GM19328 (cell line): ENCODE results near the gene APBB1.
"Not testable (repeated sequence)": the region's sequence is repeated elsewhere in the genome, so short reads cannot be mapped to it uniquely, and the experiment has no call there.

Source experiments
- ATAC-seq: cut with Tn5 transposase; IDR thresholded peaks from one replicate; pipeline ENCODE4 v1.9.1; 2021; ENCODE audit warnings: mild to moderate bottlenecking, moderate library complexity; ENCODE audit not compliant: unreplicated experiment

APBB1 gene

DNA sequence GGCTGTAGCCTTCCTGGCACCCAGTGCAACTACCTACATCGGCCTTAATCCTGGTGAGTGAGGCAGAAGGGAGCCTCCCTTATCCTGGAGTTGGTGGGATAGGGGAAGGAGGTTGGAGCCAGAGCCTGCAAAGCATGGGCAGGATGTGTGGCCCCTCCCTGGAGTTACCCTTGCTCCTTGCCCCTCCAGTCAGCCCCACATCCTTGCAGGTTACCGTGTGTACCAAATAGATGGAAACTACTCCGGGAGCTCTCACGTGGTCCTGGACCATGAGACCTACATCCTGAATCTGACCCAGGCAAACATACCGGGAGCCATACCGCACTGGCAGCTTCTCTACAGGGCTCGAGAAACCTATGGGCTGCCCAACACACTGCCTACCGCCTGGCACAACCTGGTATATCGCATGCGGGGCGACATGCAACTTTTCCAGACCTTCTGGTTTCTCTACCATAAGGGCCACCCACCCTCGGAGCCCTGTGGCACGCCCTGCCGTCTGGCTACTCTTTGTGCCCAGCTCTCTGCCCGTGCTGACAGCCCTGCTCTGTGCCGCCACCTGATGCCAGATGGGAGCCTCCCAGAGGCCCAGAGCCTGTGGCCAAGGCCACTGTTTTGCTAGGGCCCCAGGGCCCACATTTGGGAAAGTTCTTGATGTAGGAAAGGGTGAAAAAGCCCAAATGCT is 24.8 kb downstream of the APBB1 start:
- ATAC-seq = no peak

DNA sequence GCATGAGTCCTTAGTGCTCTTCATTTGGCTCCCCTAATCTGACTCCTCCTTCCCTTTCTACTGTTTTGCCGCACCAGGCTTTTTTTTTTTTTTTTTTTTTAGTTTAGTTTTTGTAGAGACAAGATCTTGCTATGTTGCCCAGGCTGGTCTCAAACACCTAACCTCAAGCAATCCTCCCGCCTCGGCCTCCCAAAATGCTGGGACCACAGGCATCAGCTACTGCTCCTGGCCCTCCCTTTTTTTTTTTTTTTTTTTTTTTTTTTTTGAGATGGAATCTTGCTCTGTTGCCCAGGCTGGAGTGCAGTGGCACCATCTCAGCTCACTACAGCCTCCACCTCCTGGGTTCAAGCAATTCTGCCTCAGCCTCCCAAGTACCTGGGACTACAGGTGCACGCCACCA is 26.6 kb downstream of the APBB1 start:
- ATAC-seq = not testable (repeated sequence)

DNA sequence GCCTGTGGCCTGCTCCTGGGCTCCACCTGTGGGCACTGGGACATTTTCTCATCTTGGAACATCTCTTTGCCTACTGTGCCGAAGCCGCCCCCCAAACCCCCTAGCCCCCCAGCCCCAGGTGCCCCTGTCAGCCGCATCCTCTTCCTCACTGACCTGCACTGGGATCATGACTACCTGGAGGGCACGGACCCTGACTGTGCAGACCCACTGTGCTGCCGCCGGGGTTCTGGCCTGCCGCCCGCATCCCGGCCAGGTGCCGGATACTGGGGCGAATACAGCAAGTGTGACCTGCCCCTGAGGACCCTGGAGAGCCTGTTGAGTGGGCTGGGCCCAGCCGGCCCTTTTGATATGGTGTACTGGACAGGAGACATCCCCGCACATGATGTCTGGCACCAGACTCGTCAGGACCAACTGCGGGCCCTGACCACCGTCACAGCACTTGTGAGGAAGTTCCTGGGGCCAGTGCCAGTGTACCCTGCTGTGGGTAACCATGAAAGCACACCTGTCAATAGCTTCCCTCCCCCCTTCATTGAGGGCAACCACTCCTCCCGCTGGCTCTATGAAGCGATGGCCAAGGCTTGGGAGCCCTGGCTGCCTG is 27.3 kb downstream of the APBB1 start:
- ATAC-seq = no peak

DNA sequence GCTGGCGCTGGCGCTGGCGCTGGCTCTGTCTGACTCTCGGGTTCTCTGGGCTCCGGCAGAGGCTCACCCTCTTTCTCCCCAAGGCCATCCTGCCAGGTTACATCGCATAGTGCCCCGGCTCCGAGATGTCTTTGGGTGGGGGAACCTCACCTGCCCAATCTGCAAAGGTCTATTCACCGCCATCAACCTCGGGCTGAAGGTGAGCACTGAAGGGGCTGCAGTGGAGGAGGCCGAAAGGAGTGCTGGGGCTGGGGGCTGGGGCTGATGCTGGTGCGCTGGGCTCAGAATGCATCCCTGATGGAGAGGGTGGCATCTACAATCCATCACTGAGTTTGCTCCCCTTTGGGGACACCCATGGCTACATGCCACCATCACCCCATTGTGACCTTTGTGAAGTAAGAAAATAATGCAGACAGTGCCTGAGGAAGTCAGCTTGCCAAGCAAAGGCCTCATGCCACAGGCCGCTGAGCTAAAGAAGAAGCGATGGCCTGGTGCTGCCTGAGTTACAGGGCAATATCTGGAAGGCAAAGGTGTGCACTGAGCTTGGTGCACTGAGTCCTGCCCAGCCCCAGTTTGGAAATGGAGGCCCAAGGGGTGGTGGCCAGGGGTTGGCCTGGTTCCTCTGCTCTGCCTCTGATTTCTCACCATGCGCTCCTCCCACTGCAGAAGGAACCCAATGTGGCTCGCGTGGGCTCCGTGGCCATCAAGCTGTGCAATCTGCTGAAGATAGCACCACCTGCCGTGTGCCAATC is 28.0 kb downstream of the APBB1 start:
- no peak for ATAC-seq

DNA sequence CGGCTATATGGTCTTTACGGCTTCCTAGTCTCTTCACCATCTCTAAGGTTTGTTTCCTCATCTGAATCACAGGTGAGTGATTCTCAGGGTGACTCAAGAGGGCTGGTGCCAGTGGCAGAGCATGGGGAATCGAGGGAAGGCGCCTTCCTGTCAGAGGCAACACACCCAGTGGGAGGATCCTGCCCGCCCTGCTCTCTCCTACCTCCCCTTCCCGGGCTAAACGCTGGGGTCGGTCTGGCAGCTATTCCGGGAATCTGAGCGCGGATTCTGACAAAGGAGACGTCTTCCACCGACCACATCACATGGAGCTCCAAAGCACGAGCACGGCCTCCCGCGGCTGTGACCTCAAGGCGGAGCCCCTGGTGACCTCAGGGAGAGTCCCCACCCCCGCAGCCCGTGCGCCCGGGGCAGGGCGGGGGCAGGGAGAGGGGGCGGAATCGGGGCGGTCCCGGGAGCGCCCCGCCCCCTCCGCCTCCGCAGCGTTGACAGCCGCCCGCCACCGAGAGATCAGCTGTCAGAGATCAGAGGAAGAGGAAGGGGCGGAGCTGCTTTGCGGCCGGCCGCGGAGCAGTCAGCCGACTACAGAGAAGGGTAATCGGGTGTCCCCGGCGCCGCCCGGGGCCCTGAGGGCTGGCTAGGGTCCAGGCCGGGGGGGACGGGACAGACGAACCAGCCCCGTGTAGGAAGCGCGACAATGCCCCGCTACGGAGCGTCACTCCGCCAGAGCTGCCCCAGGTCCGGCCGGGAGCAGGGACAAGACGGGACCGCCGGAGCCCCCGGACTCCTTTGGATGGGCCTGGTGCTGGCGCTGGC is 28.8 kb downstream of the APBB1 start, which contains the start of gene SMPD1:
TSS of gene SMPD1 (plus strand) at position 570 of the 813 bp plus-strand sequence. CDS start at position 695, 125 bp downstream.
- peak; percentile 98 for ATAC-seq

DNA sequence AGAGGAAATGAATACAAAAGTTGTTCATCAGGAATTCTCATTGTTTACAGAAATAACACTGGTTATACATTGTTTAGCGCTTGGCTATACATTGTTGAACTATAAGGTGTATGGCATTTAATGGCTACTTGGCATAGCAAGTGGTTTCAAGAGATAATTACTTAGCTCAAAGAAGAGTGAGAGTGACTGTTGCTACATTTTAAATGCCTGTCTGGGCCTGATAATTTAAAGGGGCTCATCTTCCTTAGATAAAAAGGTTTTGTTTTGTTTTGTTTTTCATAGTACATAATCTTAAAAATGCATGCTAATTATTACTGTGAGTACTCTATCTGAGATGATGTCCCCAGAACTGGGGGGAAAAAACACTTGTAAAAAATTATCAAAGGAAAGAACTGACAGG is 30.1 kb downstream of the APBB1 start:
- ATAC-seq = no peak

DNA sequence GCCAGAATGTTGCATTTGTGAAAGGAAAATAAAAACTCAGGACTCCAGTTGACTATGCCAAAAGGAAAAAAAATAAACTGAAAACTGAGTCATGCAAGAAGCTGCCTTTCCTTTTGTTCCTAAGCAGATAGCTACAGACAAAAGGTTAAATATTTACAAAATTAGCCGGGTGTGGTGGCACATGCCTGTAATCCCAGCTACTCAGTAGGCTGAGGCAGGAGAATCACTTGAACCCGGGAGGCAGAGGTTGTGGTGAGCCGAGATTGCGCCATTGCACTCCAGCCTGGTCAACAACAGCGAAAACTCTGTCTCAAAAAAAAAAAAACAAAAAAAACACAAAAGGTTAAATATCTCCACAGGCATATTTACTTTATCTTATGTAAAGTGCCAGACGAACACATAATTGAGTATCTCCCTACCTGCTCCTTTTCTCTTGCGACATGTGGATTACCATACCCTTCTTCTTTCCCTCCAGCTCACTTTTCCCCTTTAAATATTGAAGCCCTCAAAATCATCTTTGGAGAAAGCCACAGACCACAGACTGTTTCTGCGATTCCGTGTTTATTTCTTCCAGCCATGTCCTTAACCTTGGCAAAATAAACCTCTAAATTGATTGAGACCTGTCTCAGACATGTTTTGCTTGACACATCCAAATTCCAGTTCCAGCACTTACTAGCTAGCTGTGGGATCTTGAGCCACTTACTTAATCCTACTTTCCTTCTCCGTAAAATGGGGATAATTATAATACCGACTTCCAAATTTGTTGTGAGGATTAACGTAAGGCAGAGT is 30.9 kb downstream of the APBB1 start:
- no peak for ATAC-seq

DNA sequence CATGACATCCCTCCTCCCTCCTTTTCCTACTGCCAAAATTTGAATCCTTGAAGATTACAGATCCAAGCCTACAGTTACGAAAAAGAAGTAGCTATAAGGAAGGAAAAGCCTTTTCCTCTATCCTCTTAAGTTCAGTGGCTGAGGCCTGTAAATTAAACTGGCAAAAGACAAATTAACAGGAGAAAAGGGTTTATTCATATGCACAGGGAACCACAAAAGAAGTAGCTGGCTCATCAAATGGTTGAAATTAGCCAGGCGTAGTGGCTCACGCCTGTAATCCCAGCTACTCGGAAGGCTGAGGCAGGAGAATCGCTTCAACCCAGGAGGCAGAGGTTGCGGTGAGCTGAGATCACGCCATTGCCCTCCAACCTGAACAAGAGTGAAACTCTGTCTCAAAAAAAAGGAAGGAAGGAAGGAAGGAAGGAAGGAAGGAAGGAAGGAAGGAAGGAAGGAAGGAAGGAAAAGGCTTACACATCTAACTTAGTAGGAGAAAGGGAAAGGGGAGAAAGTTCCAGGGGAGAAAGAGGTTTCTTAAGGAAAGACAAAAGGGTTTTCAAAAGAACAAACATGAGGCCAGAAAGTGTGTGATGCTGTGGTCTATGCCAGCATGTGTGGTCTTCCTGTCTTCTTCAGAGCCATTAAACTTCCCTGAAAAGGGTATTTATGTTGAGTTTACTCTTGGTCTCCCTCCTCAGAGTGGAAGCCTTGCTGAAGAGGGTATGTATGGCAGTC is 33.7 kb downstream of the APBB1 start:
- no peak for ATAC-seq

DNA sequence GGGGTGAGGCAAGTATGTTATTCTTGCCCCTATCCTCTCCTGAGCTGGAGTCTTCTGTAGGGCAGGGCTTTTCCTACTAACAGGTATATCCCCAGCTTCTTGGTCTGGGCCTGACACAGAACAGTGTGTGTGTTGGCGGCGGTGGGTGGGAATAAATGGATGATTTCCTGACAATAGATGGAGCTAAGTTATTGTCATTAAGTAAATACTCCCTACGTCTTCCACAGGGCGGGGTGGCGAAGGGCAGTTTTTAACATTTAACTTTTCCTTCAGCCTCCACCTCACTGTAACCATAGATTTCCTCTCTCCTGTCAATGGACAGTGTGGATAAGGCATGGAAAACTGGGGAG is 40.3 kb downstream of the APBB1 start:
- no peak for ATAC-seq

DNA sequence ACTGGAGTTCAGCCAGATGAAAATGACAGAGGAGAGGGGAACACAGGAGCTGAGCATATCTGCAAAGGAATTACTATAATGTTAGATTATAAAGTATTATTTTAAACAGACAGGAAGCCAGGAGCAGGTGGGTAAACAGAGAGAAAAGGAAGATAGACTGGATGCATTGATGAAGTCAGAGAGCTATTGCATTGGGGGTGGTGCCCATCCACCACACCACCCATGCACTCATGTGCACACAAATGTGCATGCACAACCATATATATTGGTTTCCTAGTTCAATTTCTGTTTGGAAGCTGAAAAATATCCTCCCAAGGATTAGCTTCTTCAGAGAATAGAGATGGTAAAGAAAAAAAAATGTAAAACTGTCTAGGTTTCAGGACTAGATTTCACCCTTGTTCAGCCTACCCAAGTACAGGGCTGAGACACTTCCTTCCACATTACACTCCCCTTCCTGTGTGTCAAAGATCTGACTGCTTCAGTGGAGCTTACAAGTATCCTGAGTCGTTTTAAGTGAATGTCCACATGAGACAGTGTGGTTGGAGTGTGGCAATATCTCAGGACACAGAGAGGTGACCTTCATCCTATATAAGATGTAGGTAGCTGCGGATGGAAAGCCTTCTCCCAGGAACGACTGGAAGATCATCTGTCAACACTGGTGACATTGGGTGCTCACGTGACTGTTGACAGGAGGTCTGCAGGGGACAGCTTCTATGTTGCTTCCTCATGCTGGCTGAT is 40.8 kb downstream of the APBB1 start:
- no peak for ATAC-seq

DNA sequence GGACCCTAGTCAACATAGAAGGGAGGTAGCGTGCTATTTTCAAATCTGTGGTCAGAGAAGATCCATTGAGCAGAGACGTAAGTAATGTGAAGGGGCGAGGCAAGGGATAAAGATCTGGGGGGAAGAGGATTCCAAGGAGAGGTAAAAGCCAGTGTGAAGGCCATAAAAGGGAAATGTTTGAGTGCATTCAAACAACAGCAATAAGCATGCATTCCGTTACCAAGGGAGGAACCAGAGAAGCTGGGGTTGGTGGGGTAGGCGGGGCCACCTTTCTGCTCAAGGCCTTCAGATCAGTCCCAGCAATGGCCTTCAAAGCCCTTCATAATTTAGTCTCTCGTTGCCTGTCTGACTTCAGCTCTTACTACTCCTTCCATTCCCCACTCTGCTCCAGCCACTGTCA is 47.1 kb downstream of the APBB1 start:
- ATAC-seq = no peak

DNA sequence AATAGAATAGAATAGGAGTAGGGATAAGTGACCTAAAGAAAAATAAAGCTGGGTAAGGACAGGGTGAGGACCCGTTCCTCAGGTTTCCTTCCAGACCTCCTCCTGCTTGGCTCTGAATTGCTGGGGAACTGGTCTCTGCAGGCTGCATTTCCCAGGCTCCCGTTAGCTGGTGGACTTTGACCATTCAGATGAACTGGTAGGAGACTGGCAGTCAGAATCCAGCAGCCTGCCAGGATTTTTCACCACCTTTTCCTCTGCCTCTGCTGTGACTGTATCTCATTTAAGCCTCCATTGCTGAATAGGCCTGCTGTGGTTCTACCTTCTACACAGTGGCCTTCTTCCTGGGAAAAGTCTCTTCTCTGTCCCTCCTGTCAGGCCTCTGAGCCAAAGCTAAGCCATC is 53.2 kb downstream of the APBB1 start:
- no peak for ATAC-seq

DNA sequence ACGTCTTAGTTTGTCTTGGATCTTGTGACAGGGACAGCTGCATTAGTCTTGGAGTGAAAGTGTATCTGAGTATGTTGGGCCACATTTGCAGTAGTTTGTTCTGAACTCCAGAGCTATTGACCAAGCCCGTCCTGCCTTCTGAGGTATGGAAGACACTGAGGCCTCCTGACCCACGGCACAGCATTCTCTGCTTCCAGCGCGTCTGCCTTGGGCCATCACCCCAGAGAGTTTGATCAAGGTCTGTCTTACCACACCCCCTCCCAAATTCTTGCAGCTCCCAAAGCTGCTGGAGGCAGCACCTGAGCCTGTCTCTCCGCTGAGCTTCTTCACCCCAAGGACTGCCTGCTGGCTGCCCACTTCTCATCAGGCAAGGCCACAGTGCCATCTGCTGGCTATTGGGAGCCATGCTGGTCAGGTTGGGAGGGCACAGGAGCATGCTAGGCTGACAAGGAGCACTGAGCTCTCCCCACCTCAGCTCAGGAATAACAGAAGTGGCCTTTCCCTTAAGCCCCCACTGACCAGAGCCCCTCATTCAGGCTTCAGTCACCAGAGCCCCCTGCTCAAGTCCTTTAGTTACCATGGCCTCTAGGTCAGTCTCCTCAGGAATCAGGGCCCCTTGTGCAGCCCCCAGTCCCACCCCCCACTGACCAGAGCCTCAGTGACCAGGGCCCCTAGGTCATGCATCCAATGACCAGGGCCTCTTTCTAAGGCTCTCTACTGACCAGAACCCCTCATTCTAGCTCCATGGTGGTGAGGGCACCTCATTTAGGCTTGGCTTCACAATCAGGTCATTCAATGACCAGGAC is 55.8 kb downstream of the APBB1 start:
- peak; percentile 90 for ATAC-seq

DNA sequence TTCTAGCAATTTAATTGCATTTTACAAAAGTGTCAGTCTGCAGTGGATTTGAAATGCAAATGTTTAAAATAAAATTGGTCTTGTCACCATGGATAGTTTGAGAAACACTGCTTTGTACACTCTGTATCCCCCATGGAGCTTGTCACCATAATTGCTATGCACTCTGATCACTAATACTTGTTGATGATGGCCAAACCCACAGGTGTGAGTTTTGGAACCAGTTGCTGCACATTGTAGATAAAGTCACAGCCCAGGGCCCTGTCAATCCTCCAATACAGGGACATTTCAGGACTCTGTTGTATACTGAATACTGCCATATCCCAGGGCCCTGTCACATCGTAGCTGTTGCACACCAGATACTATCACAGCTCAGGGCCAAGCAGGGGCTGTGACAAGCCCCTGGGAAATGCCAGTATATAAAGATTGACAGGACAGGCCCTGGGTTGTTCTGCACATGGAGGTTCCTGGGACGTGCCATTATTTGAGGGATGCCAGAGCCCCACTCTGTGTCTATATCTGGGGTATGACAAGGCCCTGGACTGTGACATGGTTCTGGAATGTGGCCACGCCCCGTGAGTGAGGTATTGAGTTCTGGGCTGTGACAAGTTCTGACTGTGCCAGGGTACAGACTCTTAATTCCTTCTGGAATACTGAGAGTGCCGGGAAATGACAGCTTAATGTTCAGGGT is 56.6 kb downstream of the APBB1 start:
- no peak for ATAC-seq

DNA sequence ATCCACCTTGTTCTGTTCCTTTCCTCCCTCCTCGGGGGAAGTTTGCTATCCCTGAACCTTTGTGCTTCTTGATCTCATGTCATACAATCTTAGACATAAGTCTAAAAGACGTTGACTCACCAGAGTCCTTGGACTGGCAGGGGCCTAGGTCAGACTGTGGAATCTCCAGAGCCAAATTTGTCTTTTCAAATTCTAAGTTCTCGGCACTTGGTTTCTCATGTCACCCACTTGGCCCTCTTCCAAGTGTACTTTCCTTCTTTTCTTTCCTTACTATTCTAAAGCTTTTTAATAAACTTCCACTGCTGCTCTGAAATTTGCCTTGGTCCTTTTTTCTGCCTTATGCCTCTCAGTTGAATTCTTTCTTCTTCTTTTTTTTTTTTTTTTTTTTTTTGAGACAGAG is 58.7 kb downstream of the APBB1 start:
- ATAC-seq = no peak

DNA sequence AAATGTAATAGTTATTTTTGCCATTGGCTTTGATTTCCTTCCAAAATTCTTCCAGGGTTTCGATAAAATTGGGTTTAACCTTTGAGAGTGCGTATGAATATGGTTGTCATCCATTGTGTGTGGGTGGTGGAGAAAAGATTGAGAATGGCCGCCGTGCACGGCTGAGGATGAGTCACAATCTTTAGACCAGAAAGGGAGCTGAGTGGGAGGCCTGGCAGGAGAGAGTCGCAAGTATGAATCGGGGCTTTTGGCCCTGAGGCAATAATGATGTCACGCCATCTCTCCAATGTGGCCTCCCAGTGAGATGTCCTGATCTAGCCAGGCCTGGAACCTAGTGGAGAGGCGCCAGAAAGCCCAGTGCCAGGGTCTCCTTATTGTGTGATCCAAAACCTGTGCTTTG is 61.7 kb downstream of the APBB1 start:
- ATAC-seq = no peak

DNA sequence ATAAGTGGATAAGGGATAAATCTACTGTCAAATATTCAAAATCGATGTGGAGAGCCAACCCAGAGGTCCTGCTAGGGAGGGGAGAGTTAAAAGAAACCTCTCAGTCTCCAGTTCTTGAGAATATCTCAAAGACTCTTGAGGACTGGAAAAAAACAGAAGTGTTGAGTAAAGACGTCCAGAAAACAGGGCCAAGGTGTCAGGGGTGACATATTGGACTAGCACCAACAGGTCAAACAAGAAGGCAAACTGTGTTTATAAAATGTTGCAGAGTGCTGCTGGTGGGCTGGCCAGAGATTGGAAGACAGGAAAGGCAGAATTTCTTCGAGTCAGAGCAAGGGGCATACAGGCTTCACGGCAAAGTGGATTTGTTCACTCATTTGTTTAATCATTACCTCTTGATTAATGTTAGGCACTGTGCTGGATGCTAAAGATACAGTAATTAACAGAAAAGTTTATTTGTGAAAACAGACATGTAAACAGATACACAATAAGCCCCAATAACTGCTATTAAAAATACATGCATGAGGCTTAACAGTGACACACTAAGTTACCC is 62.3 kb downstream of the APBB1 start:
- no peak for ATAC-seq
